Measurements from ENCODE around the gene CACNB1. TPM values are rescaled to one million over a fixed set of nuclear protein-coding genes. Genes with fewer than 3 reads are reported as not detected.
A peak's percentile ranks its signal among the peaks of the same experiment; 100 is the strongest.

CACNB1 gene
- total RNA-seq, 2 experiments from 2014 or later = 12.7 to 14.4 TPM

- peak overlapping the region; percentile 3 for H3K27ac Mint-ChIP-seq
- H3K9me3 Mint-ChIP-seq = no peaks in the 10 kb centered on the region
- DNase-seq = peak; percentile 63
- H3K27me3 Mint-ChIP-seq = peaks cover 31% of the 10 kb centered on the region
- H3K4me3 Mint-ChIP-seq = peak overlapping the region; percentile 53
- no peaks in the 10 kb centered on the region for H3K36me3 Mint-ChIP-seq
- H3K4me1 Mint-ChIP-seq = peaks cover 13% of the 10 kb centered on the region
Observed at GRCh38 chr17:39231591-39232551, 34.4 kb upstream of the CACNB1 start.

DNA sequence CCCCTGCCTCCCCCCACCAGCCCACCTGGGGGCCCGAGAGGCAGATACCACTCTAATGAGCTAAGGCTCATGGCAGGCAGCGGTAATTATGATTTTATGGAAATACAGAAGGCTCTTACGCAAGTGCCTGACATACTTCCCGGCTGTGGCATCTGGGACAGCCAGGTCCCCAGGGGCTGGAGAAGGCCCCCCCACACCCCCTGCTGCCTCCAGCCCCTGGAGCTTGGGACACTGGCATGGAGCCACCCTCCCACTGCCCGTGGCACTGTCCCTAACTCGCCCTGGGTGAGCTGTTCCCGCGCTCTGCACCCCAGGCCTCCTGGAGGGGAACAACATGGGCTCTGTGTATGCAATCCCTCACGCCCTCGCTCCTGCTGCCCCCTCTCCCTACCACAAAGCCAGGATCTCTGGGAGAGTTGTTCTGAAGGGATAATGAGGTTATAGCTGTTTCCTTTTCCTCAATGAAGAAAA, 33.7 kb upstream of the CACNB1 start:
- Mint-ChIP-seq H3K4me1 (peaks cover 16% of the 10 kb centered on the region), H3K4me3 (no peak overlapping the region), H3K27ac (no peak overlapping the region), H3K36me3 (no peaks in the 10 kb centered on the region), H3K9me3 (no peaks in the 10 kb centered on the region), H3K27me3 (peaks cover 36% of the 10 kb centered on the region)
- DNase-seq = no peak

DNA sequence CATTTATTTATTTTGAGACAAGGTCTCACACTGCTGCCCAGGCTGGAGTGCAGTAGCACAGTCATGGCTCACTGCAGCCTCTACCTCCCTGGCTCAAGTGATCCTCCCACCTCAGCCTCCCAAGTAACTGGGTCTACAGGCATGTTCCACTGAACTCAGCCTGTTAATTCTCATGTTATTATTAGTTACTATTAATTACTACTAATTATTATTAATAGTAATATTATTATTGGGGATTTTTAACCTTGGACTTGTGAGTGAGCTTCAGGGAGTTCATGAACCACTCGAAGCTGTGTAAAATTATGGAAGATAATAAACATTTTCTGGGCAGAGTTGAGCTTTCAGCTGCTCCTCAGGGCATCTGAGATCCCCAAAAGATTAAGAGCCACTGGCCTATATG, 32.9 kb upstream of the CACNB1 start:
- peaks cover 40% of the 10 kb centered on the region for H3K27me3 Mint-ChIP-seq
- H3K4me3 Mint-ChIP-seq = no peak overlapping the region
- no peak for DNase-seq
- no peak overlapping the region for H3K27ac Mint-ChIP-seq
- H3K36me3 Mint-ChIP-seq = no peaks in the 10 kb centered on the region
- H3K9me3 Mint-ChIP-seq = no peaks in the 10 kb centered on the region
- H3K4me1 Mint-ChIP-seq = peaks cover 17% of the 10 kb centered on the region

DNA sequence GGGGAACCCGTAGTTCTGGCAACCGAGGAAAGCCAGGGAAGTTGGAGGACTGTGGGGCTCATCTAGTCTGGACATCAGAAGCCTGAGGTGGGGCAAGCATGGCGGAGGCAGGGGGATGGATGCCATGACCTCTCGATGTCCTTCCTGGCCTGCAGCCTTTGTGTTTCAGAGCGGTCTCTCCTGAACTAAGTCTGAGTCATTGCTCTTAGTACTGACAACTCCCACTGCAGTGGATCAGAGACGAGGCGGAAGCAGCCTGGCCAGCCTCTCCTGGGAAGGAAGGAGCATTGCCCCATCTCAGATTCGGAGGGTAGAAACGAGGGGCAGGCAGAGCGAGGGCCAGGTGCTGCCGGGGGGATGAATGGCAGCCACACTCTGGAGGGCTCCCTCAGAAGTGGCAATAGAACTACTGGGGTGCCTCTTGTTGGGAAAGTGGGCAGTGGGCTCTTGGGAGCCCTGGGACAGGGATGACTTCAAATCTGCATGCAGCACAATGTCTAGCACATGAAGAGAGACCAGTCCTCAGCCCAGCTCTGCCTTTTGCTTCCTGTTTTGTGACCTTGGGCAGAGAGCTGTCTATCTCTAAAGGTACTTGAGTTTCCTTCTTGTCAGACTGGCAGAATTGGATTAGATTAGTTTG, 31.9 kb upstream of the CACNB1 start:
- Mint-ChIP-seq H3K9me3 (no peaks in the 10 kb centered on the region), H3K4me3 (no peak overlapping the region), H3K27me3 (peaks cover 45% of the 10 kb centered on the region), H3K36me3 (no peaks in the 10 kb centered on the region), H3K4me1 (peaks cover 19% of the 10 kb centered on the region), H3K27ac (no peak overlapping the region)
- no peak for DNase-seq

GRCh38 chr17:39227364-39227919, 30.0 kb upstream of the CACNB1 start:
- DNase-seq = no peak
- H3K4me1 Mint-ChIP-seq = peaks cover 19% of the 10 kb centered on the region
- H3K36me3 Mint-ChIP-seq = no peaks in the 10 kb centered on the region
- no peak overlapping the region for H3K27ac Mint-ChIP-seq
- no peak overlapping the region for H3K4me3 Mint-ChIP-seq
- H3K27me3 Mint-ChIP-seq = peaks cover 56% of the 10 kb centered on the region
- H3K9me3 Mint-ChIP-seq = no peaks in the 10 kb centered on the region

DNA sequence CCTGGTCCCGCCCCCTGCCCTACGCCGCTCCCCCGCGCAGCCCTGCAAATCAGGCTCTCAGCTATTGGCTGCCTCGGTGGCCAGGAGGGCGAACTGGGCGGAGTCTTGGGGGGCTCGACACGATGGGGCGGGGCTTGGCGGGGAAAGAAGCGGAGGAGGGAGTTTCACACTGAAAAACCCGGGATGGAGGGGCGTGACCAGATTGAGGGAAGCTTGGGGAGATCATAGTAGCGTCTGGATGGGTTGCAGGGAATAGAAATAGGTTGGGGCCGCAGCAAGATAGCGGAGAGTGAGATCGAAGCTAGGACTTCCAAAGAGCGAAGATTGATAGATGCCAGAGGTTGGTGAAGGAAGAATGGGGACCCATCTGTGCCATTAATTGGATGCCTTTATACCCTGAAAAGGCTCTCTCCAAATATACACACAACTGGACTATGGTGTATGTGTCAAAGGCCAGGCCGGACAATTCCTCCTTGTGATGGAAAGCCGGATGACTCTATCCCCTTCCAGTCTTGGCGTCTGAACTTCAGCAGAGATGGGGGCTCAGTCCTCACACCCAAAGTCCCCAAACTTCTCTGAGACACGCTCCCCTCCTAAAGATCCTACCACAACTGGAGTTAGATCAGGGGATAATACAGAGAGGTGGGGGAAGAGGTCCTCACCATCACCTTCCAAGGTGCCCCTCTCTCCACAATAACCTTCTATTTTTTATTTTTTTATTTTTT, 28.7 kb upstream of the CACNB1 start:
- DNase-seq = peak; percentile 79
- H3K4me1 Mint-ChIP-seq = peaks cover 7% of the 10 kb centered on the region
- peak overlapping the region; percentile 81 for H3K4me3 Mint-ChIP-seq
- no peaks in the 10 kb centered on the region for H3K9me3 Mint-ChIP-seq
- H3K27ac Mint-ChIP-seq = no peak overlapping the region
- no peaks in the 10 kb centered on the region for H3K36me3 Mint-ChIP-seq
- H3K27me3 Mint-ChIP-seq = peaks cover 45% of the 10 kb centered on the region

DNA sequence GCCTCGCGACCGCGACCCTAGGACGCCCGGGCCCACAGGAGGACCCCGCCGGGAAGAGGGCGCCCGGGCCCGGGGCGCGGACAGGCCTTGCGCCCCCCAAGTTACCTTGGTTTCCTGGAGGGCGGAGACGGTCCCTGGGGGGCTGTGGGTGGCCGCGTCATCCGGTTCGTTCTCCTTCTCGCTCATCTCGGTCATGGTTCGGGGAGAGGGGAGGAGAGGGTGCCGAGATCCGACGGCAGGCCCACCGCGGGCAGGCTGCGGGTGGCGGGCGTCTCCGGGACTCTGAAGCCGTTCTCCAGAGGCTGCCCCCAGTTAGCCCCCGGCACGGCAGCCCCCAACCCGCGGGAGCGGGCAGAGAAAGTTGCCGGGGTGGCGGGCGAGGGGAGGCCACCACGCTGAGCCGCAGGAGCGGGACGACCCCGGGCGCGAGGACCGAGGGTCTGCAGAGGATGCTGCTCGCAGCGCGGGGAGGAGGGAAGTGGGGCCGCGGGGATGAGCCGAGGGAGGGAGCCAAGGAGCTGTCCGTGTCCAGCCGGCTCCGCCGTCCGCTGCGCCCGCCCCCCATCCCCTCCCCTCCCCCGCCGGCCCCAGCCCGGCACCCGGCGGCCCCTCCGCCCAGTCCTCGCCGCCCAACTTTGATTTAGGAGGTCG, 28.0 kb upstream of the CACNB1 start, which contains the start of gene STAC2:
Gene STAC2, minus strand, starts transcription at position 638 of the 651 bp plus-strand sequence. Its CDS starts 443 bp downstream, at position 195.
- Mint-ChIP-seq H3K4me1 (peaks cover 7% of the 10 kb centered on the region), H3K4me3 (peak within 1 kb of the TSS; percentile 81), H3K36me3 (no peaks in the 10 kb centered on the region), H3K27me3 (peaks cover 45% of the 10 kb centered on the region), H3K27ac (no peak within 1 kb of the TSS), H3K9me3 (no peaks in the 10 kb centered on the region)
- no peak for DNase-seq

GRCh38 chr17:39224778-39225307, 27.4 kb upstream of the CACNB1 start:
- Mint-ChIP-seq H3K27me3 (peaks cover 45% of the 10 kb centered on the region), H3K4me1 (peaks cover 7% of the 10 kb centered on the region), H3K27ac (no peak overlapping the region), H3K4me3 (peak overlapping the region; percentile 72), H3K9me3 (no peaks in the 10 kb centered on the region), H3K36me3 (no peaks in the 10 kb centered on the region)
- DNase-seq = no peak

DNA sequence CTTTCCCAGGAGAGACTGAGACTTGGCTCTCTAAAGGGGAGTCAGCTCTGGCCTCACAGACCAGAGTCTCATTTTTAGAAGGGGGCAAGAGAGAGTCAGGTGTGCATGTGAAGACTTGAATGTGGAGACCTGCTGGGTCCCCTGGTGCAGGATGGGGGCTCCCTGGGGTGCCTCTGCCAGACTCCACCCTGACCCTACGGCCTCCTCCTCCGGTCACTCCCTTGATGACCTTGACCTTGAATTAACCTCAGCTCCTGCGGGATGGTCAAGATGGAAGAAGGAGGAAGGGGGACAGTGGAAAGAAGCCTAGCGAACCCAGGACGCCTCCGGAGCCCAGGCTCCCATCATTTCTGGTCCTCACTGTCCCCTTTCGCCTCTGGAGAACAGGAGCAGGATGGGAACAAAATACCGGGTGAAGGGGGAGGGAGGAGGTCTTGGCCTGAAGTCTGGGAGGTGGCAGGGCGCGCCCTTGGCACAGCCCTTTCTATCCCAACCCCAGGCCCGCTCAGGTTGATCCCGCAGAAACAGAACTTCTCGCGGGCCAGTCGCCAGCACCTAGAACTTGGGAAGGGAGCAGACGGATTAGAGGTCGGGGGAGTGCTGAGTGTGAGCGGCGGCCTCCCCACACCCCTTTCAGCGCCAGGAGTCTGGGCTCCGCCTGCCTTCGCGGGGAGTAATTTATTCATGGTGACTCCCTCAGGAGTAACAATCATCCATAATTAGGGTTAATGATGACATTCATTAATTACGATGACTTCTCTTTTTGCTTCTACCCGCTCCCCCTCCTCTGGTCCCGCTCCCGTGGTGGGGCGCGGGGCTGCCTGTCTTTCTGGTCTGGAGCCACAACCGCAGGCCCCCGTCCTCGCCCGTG, 26.7 kb upstream of the CACNB1 start:
- no peaks in the 10 kb centered on the region for H3K9me3 Mint-ChIP-seq
- H3K36me3 Mint-ChIP-seq = no peaks in the 10 kb centered on the region
- DNase-seq = no peak
- H3K27ac Mint-ChIP-seq = no peak overlapping the region
- no peak overlapping the region for H3K4me3 Mint-ChIP-seq
- H3K27me3 Mint-ChIP-seq = peaks cover 44% of the 10 kb centered on the region
- peaks cover 7% of the 10 kb centered on the region for H3K4me1 Mint-ChIP-seq

GRCh38 chr17:39222866-39223834, 25.7 kb upstream of the CACNB1 start:
- no peak overlapping the region for H3K4me3 Mint-ChIP-seq
- peaks cover 9% of the 10 kb centered on the region for H3K4me1 Mint-ChIP-seq
- peaks cover 42% of the 10 kb centered on the region for H3K27me3 Mint-ChIP-seq
- no peak for DNase-seq
- no peak overlapping the region for H3K27ac Mint-ChIP-seq
- no peaks in the 10 kb centered on the region for H3K36me3 Mint-ChIP-seq
- H3K9me3 Mint-ChIP-seq = no peaks in the 10 kb centered on the region

- no peak for DNase-seq
- Mint-ChIP-seq H3K27ac (no peak overlapping the region), H3K4me1 (peaks cover 11% of the 10 kb centered on the region), H3K4me3 (no peak overlapping the region), H3K27me3 (peaks cover 32% of the 10 kb centered on the region), H3K9me3 (no peaks in the 10 kb centered on the region), H3K36me3 (no peaks in the 10 kb centered on the region)
Observed at GRCh38 chr17:39222151-39222550, 24.7 kb upstream of the CACNB1 start.

DNA sequence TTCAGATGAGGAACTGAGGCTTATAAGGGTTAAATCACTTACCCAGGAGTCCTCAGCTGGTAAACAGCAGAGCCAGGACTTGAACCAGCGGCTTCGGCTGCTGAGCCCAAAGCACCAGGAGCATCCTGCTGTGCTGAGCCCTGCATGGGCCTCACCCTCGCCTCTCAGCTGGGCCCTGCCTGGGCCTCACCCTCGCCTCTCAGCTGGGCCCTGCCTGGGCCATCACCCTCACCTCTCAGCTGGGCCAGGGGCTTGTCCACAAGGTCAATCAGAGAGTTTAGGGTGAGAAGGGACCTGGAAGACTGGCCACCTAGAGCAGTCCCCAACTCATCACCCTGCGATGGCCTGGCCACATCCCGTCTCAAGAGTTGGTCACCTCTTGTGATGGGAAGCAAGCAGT, 24.1 kb upstream of the CACNB1 start:
- Mint-ChIP-seq H3K9me3 (no peaks in the 10 kb centered on the region), H3K27me3 (peaks cover 27% of the 10 kb centered on the region), H3K36me3 (no peaks in the 10 kb centered on the region), H3K4me3 (no peak overlapping the region), H3K27ac (no peak overlapping the region), H3K4me1 (peaks cover 11% of the 10 kb centered on the region)
- no peak for DNase-seq

Data from activated naive CD8-positive, alpha-beta T cell treated with anti-CD3 and anti-CD28 coated beads for 36 hours (primary cell).